Lung (tissue), 12 donors: ENCODE results near the gene CENPT. TPM values are rescaled to one million over a fixed set of nuclear protein-coding genes. Genes with fewer than 3 reads are reported as not detected.

Source experiments
- ATAC-seq: fragments of 200-7000 bp; cut with Tn5 transposase; one replicate; pipeline ENCODE4 v1.9.1; 2020; ENCODE audit warnings: moderate number of reproducible peaks; ENCODE audit not compliant: insufficient read depth, low FRiP score
- DNase-seq, 3 donors: peaks; one replicate each; pipeline ENCODE4 v3.0.0-alpha.2; 2013 to 2017
- H3K27ac ChIP-seq, 2 donors: one replicate each; pipeline ENCODE4 v1.5.1; 2013; ENCODE audit warnings: mild to moderate bottlenecking in 2 of 2, moderate library complexity in 2 of 2, control low read depth in 1 of 2, inconsistent platforms in 1 of 2, low read depth in 1 of 2, low read length in 1 of 2
- H3K27me3 ChIP-seq, 3 donors: one replicate each; pipeline ENCODE4 v1.5.1; 2013; ENCODE audit warnings: low read length in 2 of 3; ENCODE audit not compliant: control insufficient read depth in 3 of 3, insufficient read depth in 3 of 3
- H3K36me3 ChIP-seq, 4 donors: one replicate each; pipeline ENCODE4 v1.5.1; 2013; ENCODE audit warnings: low read length in 4 of 4, mild to moderate bottlenecking in 1 of 4, moderate library complexity in 1 of 4; ENCODE audit not compliant: control insufficient read depth in 4 of 4, insufficient read depth in 4 of 4
- H3K4me1 ChIP-seq, 5 donors: one replicate each; pipeline ENCODE4 v1.5.1; 2013; ENCODE audit warnings: low read length in 5 of 5, mild to moderate bottlenecking in 2 of 5, moderate library complexity in 1 of 5; ENCODE audit not compliant: control insufficient read depth in 5 of 5, insufficient read depth in 5 of 5
- H3K4me3 ChIP-seq: one replicate; pipeline ENCODE4 v1.5.1; 2013; ENCODE audit warnings: mild to moderate bottlenecking, control low read depth, moderate library complexity
- H3K9ac ChIP-seq, 2 donors: one replicate each; pipeline ENCODE4 v1.5.1; 2013; ENCODE audit warnings: low read length in 2 of 2, control low read depth in 1 of 2; ENCODE audit not compliant: insufficient read depth in 1 of 2
- H3K9me3 ChIP-seq, 4 donors: one replicate each; pipeline ENCODE4 v1.5.1; 2013; ENCODE audit warnings: low read length in 3 of 4, mild to moderate bottlenecking in 1 of 4, moderate library complexity in 1 of 4; ENCODE audit not compliant: control insufficient read depth in 4 of 4, insufficient read depth in 3 of 4
- CTCF ChIP-seq: IDR thresholded peaks from 2 replicates; pipeline ENCODE4 v1.5.1; 2012; ENCODE audit warnings: mild to moderate bottlenecking; ENCODE audit errors: control extremely low read depth, extremely low read depth
- WGBS, 2 donors: extraction: QIAGEN DNeasy Blood & Tissue Kit; methylation state at CpG; one replicate each; pipeline ENCODE4 v1.1.7; 2013; 5-methylcytosine and 5-hydroxymethylcytosine counted together
- polyA plus RNA-seq, 2 donors: library from polyadenylated mRNA; stranded (reverse); fragments of 200-250 nt; gene quantifications; one replicate each; pipeline ENCODE4 v1.2.1, GENCODE V29; 2013
- total RNA-seq, 2 donors: library from RNA; depleted of rRNA in 1 of 2; stranded (reverse); fragments of >200 nt in 1 of 2; gene quantifications; one replicate each; pipeline ENCODE4 v1.2.1, GENCODE V29; 2014 to 2021
- donor health status: control.
- donor health status: control.
- donor health status: Bipolar disorder and iron deficiency.
- donor health status: healthy.
- donor health status: DM: yes; HTN: yes; CAD: no.

The CENPT gene
- total and polyA plus RNA-seq, 4 donors = 28.5 to 47.5 (median 33.0) TPM

- WGBS, 2 donors = 95 to 98% methylated on average over 9 of the region's 9 CpGs
These were observed 31.4 kb upstream of the CENPT start for GRCh38 chr16:67878846-67879245.

GRCh38 chr16:67878232-67878631, 30.7 kb upstream of the CENPT start:
- Histone ChIP-seq H3K4me3 (no peak overlapping the region), H3K9ac (no peak overlapping the region), H3K36me3 (peaks cover 10 to 70% (median 56%) of the 10 kb centered on the region in 4 donors), H3K9me3 (no peaks in the 10 kb centered on the region), H3K27ac (no peak overlapping the region), H3K27me3 (no peaks in the 10 kb centered on the region), H3K4me1 (peaks cover 6 to 11% (median 9%) of the 10 kb centered on the region in 5 donors)
- DNase-seq (no peak), ATAC-seq (no peak)
- 93% methylated on average over 6 of the region's 6 CpGs for WGBS, 2 donors
- TF ChIP-seq CTCF = no peak

More at GRCh38 chr16:67878846-67879245, 31.4 kb upstream of the CENPT start:
- ATAC-seq (no peak), DNase-seq (no peak)
- no peak overlapping the region for H3K9ac ChIP-seq
- no peak overlapping the region for H3K27ac ChIP-seq
- H3K36me3 ChIP-seq = peaks cover 10 to 76% (median 60%) of the 10 kb centered on the region in 4 donors
- no peaks in the 10 kb centered on the region for H3K27me3 ChIP-seq
- peaks cover 4 to 11% (median 7%) of the 10 kb centered on the region in 5 donors for H3K4me1 ChIP-seq
- no peak overlapping the region for H3K4me3 ChIP-seq
- no peaks in the 10 kb centered on the region for H3K9me3 ChIP-seq
- TF ChIP-seq CTCF = no peak

GRCh38 chr16:67877064-67877463, 29.6 kb upstream of the CENPT start:
- no peak for TF ChIP-seq CTCF
- Histone ChIP-seq H3K9ac (no peak overlapping the region), H3K4me3 (no peak overlapping the region), H3K36me3 (peaks cover 10 to 58% (median 50%) of the 10 kb centered on the region in 4 donors), H3K4me1 (peaks cover 7 to 15% (median 9%) of the 10 kb centered on the region in 5 donors), H3K9me3 (no peaks in the 10 kb centered on the region), H3K27ac (no peak overlapping the region), H3K27me3 (no peaks in the 10 kb centered on the region)
- 97 to 99% methylated on average over 11 of the region's 11 CpGs for WGBS, 2 donors
- DNase-seq (no peak), ATAC-seq (no peak)

GRCh38 chr16:67874372-67874771, 26.9 kb upstream of the CENPT start:
- Histone ChIP-seq H3K9me3 (no peaks in the 10 kb centered on the region), H3K27me3 (no peaks in the 10 kb centered on the region), H3K27ac (no peak overlapping the region), H3K36me3 (peaks cover 1 to 43% (median 29%) of the 10 kb centered on the region in 4 donors), H3K4me1 (peaks cover 7 to 15% (median 9%) of the 10 kb centered on the region in 5 donors), H3K9ac (peak overlapping the region; percentile 63 to 80), H3K4me3 (no peak overlapping the region)
- no peak for TF ChIP-seq CTCF
- DNase-seq = no peak
- 57 to 73% methylated on average over 3 of the region's 3 CpGs for WGBS, 2 donors
- ATAC-seq = no peak
